GM18502 (cell line): ENCODE measurements around the gene ACOT6.
"Not testable (repeated sequence)": the region's sequence is repeated elsewhere in the genome, so short reads cannot be mapped to it uniquely, and the experiment has no call there.

Source experiments
- ATAC-seq: cut with Tn5 transposase; IDR thresholded peaks from one replicate; pipeline ENCODE4 v1.9.1; 2021; ENCODE audit warnings: mild to moderate bottlenecking; ENCODE audit not compliant: unreplicated experiment, poor library complexity

ACOT6 gene

DNA sequence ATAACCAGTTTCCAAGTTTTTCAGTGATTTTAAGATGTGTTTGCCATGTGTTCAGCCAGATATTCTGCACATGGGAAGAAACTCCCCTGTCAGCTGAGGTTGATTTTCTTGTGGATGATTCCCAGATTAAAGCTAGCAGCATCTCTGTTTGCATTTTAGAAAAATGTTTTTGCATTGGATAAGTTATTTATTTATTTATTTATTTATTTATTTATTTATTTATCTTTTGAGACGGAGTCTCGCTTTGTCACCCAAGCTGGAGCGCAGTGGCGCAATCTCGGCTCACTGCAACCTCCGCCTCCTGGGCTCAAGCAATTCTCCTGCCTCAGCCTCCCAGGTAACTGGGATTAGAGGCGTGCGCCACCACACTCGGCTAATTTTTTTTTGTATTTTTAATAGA, 17.8 kb upstream of the ACOT6 start:
- ATAC-seq = no peak

GRCh38 chr14:73599499-73599898, 12.8 kb upstream of the ACOT6 start:
- ATAC-seq = no peak

DNA sequence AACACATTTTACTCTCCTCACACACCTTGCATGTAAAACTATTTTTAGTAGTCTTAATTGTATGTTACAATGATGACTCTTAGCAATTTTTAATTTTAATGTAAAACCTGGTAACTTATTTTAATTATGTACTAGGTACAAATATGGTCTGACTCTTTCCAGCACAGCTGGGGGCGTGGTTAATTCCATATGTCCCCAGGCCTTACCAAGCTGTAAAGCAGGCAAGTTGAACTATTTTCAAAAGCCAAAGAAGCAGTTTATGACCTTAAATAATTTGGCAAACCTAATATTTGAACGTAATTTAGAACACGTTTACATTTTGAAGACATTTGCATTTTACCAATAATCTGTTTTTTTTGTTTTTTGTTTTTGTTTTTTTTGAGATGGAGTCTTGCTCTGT, 9.3 kb upstream of the ACOT6 start:
- ATAC-seq = no peak

DNA sequence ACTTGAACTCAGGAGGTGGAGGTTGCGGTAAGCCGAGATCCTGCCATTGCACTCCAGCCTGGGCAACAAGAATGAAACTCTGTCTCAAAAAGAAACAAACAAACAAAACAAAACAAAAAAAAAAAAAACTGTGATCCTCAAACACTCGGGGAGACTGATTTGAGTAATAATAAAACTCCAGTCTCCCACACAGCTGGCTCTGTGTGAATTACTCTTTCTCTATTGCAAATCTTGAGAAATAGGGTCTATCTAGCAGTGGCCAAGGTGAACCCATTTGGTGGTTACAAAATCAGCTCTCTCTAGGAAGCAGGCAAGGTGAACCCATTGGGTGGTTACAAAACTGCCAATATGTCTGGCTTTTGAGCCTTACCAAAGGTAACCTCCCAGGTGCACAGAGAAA, 6.0 kb upstream of the ACOT6 start:
- no peak for ATAC-seq

- ATAC-seq = no peak
These were observed 5.1 kb upstream of the ACOT6 start for GRCh38 chr14:73607241-73607640.

GRCh38 chr14:73610687-73611086, 1.6 kb upstream of the ACOT6 start:
- ATAC-seq = no peak

GRCh38 chr14:73613046-73613383, 698 bp downstream of the ACOT6 start:
- ATAC-seq = no peak

DNA sequence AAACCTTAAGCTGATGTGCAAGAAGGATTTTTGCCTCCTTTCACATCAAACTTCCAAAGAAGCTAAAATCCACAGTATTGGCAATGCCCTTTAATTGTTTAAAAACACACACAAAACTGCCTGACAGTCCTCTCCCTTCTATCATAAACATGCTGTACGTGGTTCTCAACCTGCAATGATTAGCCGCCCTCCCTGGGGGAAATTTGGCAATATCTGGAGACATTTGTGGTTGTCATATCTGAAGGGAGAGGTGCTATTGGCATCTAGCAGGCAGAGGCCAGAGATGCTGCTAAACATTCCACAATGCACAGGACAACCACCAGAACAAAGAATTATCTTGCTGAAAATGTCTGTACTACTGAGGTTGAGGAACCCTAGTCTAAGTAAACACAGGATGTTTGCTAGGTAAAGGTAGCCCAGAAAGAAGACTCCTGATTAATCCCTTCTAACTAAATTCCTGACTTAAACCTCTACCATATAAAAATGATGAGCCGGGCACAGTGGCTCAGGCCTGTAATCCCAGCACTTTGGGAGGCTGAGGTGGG, 1.2 kb downstream of the ACOT6 start:
- no peak for ATAC-seq

- ATAC-seq = no peak
These were observed 4.5 kb downstream of the ACOT6 start for GRCh38 chr14:73616831-73617230.

DNA sequence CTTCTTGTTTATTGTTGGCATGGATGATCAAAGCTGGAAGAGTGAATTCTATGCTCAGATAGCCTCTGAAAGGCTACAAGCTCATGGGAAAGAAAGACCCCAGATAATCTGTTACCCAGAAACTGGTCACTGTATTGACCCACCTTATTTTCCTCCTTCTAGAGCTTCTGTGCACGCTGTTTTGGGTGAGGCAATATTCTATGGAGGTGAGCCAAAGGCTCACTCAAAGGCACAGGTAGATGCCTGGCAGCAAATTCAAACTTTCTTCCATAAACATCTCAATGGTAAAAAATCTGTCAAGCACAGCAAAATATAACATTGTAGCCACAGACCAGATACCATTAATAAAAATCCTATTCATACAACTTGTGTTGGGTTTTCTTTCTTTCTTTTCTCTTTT, 7.2 kb downstream of the ACOT6 start:
- ATAC-seq = no peak

- ATAC-seq = no peak
These were observed 8.0 kb downstream of the ACOT6 start for GRCh38 chr14:73620268-73620667.

GRCh38 chr14:73623504-73624054, 11.3 kb downstream of the ACOT6 start:
- no peak for ATAC-seq

DNA sequence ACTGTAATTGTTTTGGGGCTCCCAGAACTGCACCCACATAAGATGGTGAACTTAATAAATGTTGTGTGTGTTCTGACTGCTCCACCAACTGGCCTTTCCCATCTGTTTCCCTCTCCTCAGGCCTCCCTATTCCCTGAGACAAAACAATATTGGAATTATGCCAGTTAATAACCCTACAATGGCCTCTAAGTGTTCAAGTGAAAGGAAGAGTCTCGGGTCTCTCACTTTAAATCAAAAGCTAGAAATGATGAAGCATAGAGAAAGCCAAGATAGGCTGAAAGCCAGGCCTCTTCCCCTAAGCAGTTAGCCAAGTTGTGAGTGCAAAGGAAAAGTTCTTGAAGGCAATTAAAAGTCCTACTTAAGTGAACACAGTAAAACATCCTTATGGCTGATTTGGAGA, 13.4 kb downstream of the ACOT6 start:
- ATAC-seq = no peak

DNA sequence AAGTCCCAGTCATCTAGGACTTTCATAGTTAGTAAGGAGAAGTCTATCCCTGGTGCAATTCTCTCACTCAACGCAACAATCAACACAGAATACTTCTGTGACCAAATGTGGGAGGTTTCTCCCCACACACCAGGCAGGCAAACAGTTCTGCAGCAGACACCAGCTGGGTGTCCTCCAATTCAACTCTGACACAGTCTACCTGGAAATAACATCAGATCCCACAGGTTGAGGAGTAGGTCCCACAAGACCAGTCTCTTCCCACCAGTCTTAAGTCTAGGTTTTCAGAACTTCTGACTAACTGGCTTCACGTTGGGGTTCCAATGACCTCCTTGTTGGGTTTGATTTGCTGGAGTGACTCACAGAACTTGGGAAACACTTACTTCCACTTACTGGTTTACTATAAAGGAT, 14.8 kb downstream of the ACOT6 start:
- no peak for ATAC-seq

- ATAC-seq = no peak
These were observed 17.9 kb downstream of the ACOT6 start for GRCh38 chr14:73630009-73630780.

- ATAC-seq = no peak
These were observed 21.0 kb downstream of the ACOT6 start for GRCh38 chr14:73633116-73634010.

DNA sequence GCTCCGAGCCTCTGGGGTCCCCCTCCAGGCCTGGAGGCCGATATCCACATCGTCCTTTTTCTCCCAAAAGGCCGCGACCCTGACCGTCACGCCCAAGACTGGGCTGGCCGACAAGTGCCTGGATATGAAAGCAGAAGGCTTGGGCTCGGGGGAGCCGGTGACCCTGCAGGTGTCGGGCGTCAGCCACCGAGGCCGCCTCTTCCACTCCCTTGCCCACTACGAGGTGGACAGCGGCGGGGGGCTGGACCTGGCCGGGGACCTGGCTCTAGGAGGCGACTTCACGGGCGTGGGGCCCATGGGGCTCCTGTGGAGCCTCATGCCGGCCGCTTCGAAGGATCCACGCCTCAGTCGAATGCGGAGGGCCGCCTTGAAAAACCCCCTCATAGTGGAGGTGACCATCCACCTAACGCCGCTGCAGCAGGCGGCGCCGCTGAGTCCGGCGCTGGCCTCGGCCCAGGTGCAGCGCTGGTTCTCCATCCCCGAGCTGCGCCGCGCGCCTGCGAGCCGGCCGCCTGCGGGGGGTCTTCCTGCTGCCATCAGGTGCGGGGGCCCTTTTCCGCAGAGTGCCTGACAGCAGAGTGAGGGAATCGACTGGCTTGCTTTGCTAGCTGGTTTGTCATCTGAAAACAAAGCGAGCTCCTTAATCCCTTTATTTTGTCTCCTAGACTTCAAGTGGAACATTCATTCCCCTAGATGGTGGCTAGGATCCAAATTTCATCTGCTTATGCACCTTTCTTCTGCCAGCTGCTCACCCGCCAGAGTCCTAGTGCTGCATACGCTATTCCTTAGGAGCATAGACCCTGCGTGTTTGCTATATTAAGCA, 21.9 kb downstream of the ACOT6 start:
- ATAC-seq = no peak

GRCh38 chr14:73636355-73636754, 24.0 kb downstream of the ACOT6 start:
- not testable (repeated sequence) for ATAC-seq

DNA sequence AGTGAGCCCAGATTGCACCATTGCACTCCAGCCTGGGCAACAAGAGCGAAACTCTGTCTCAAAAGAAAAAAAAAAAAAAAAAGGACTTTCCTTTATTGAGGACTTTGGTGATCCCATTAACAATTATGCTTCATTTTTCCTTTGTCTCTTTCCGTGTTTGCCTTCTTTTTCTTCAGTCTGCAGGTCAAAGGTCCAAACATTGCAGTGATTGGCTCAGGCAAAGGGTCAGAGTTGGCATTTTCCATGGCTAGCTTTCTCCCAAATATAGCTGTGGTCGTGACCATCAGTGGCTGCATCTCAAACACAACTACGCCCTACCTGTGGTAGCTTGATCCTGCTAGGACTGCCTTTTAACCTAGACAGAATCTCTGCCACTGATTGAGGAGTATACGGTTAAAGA, 25.5 kb downstream of the ACOT6 start:
- ATAC-seq = no peak

GRCh38 chr14:73640796-73641365, 28.6 kb downstream of the ACOT6 start:
- ATAC-seq = no peak
